ENCODE data around the gene PLK2. TPM values are rescaled to one million over a fixed set of nuclear protein-coding genes. Genes with fewer than 3 reads are reported as not detected.
A peak's percentile ranks its signal among the peaks of the same experiment; 100 is the strongest.

The PLK2 gene
- total RNA-seq, 1 donor from 2014 or later: 53.4 TPM

GRCh38 chr5:58458141-58458742 lies 1.6 kb downstream of the PLK2 start:
- H3K27me3 Mint-ChIP-seq: no peaks in the 10 kb centered on the region
- H3K36me3 Mint-ChIP-seq (ENCODE audit: insufficient read depth): peaks cover 29% of the 10 kb centered on the region
- H3K4me3 Mint-ChIP-seq (ENCODE audit: low read depth): peak overlapping the region; percentile 91
- H3K27ac Mint-ChIP-seq: peak overlapping the region; percentile 94
- no peaks in the 10 kb centered on the region for H3K9me3 Mint-ChIP-seq (ENCODE audit: low read depth)
- TF ChIP-seq CTCF (IDR thresholded peaks at IDR 0.05; ENCODE audit: unreplicated experiment): no peak
- DNase-seq (ENCODE audit: low spot score, unreplicated experiment): no peak
- H3K4me1 Mint-ChIP-seq (ENCODE audit: low read depth): peaks cover 30% of the 10 kb centered on the region

- DNase-seq (ENCODE audit: low spot score, unreplicated experiment): no peak
- Mint-ChIP-seq H3K9me3 (ENCODE audit: low read depth) (no peaks in the 10 kb centered on the region), H3K4me1 (ENCODE audit: low read depth) (peaks cover 26% of the 10 kb centered on the region), H3K4me3 (ENCODE audit: low read depth) (peak overlapping the region; percentile 91), H3K36me3 (ENCODE audit: insufficient read depth) (peaks cover 33% of the 10 kb centered on the region), H3K27me3 (no peaks in the 10 kb centered on the region), H3K27ac (no peak overlapping the region)
- no peak for TF ChIP-seq CTCF (IDR thresholded peaks at IDR 0.05; ENCODE audit: unreplicated experiment)
Measured at GRCh38 chr5:58457050-58457449, 2.8 kb downstream of the PLK2 start.

- peaks cover 34% of the 10 kb centered on the region for H3K36me3 Mint-ChIP-seq (ENCODE audit: insufficient read depth)
- peaks cover 24% of the 10 kb centered on the region for H3K4me1 Mint-ChIP-seq (ENCODE audit: low read depth)
- no peak for TF ChIP-seq CTCF (IDR thresholded peaks at IDR 0.05; ENCODE audit: unreplicated experiment)
- H3K9me3 Mint-ChIP-seq (ENCODE audit: low read depth): no peaks in the 10 kb centered on the region
- H3K27me3 Mint-ChIP-seq: no peaks in the 10 kb centered on the region
- H3K4me3 Mint-ChIP-seq (ENCODE audit: low read depth): peak overlapping the region; percentile 30
- no peak overlapping the region for H3K27ac Mint-ChIP-seq
- DNase-seq (ENCODE audit: low spot score, unreplicated experiment): no peak
Measured at GRCh38 chr5:58456486-58456885, 3.4 kb downstream of the PLK2 start.

- TF ChIP-seq CTCF (IDR thresholded peaks at IDR 0.05; ENCODE audit: unreplicated experiment): no peak
- Mint-ChIP-seq H3K9me3 (ENCODE audit: low read depth) (no peaks in the 10 kb centered on the region), H3K4me1 (ENCODE audit: low read depth) (peaks cover 24% of the 10 kb centered on the region), H3K27me3 (no peaks in the 10 kb centered on the region), H3K4me3 (ENCODE audit: low read depth) (peak overlapping the region; percentile 37), H3K36me3 (ENCODE audit: insufficient read depth) (peaks cover 35% of the 10 kb centered on the region), H3K27ac (no peak overlapping the region)
- DNase-seq (ENCODE audit: low spot score, unreplicated experiment): no peak
Measured at GRCh38 chr5:58456026-58456425, 3.9 kb downstream of the PLK2 start.

GRCh38 chr5:58455480-58455879 lies 4.4 kb downstream of the PLK2 start:
- no peak for TF ChIP-seq CTCF (IDR thresholded peaks at IDR 0.05; ENCODE audit: unreplicated experiment)
- no peaks in the 10 kb centered on the region for H3K27me3 Mint-ChIP-seq
- H3K36me3 Mint-ChIP-seq (ENCODE audit: insufficient read depth): peaks cover 36% of the 10 kb centered on the region
- H3K9me3 Mint-ChIP-seq (ENCODE audit: low read depth): no peaks in the 10 kb centered on the region
- no peak for DNase-seq (ENCODE audit: low spot score, unreplicated experiment)
- peaks cover 22% of the 10 kb centered on the region for H3K4me1 Mint-ChIP-seq (ENCODE audit: low read depth)
- no peak overlapping the region for H3K27ac Mint-ChIP-seq
- no peak overlapping the region for H3K4me3 Mint-ChIP-seq (ENCODE audit: low read depth)

Measured in progenitor cell of endocrine pancreas (in vitro differentiated cells).